Measurements from ENCODE around the gene GSTA3.
"Not testable (repeated sequence)": the region's sequence is repeated elsewhere in the genome, so short reads cannot be mapped to it uniquely, and the experiment has no call there.

DNA sequence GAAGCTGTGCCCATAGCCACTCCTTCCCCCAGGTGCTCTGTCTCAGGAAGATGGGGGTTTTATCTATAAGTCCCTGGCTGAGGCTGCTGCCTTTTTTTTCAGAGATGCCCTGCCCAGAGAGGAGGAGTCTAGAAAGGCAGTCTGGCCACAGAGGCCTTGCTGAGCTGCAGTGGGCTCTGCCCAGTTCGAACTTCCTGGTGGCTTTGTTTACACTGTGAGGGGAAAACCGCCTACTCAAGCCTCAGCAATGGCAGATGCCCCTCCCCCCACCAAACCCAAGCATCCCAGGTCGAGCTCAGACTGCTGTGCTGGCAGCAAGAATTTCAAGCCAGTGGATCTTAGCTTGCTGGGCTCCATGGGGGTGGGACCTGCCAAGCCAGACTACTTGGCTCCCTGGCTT, 53.4 kb downstream of the GSTA3 start:
- TF ChIP-seq EZH2phosphoT487 (IDR thresholded peaks at IDR 0.05; ENCODE audit: insufficient read depth, low read depth); EZH2 (IDR thresholded peaks at IDR 0.05; ENCODE audit: insufficient read depth, poor library complexity, severe bottlenecking): not testable (repeated sequence)
